Panc1 (cell line): ENCODE results near the gene ZDHHC14. TPM values are rescaled to one million over a fixed set of nuclear protein-coding genes. Genes with fewer than 3 reads are reported as not detected.

Experiments used
- ATAC-seq: fragments of 200-7000 bp; cut with Tn5 transposase; 2 replicates; pipeline ENCODE4 v1.9.1; 2020; ENCODE audit warnings: mild to moderate bottlenecking, moderate library complexity
- BruUV-seq: library from RNA; stranded (reverse); fragments of 400-500 nt; replicated peaks from 2 replicates; lab custom pipeline; 2021; lab: Mats Ljungman, UMichigan
- CTCF ChIA-PET: fragments of 300-600 bp; sonication (Branson Sonifier 250); formaldehyde crosslinking; loops from one replicate; lab custom pipeline; 2022; ENCODE audit warnings: antibody characterized with exemption; lab: Charles Lee
- POLR2A ChIA-PET: fragments of 300-600 bp; sonication (Branson Sonifier 250); formaldehyde crosslinking; loops from one replicate; lab custom pipeline; 2022; ENCODE audit warnings: antibody characterized with exemption; lab: Charles Lee
- DNase-seq: peaks from one replicate; pipeline ENCODE4 v3.0.0-alpha.2; 2010; ENCODE audit warnings: low read depth, low spot score
- H3K27ac ChIP-seq: 2 replicates; pipeline ENCODE4 v1.5.1; 2011; ENCODE audit warnings: mild to moderate bottlenecking, low read length, inconsistent platforms
- H3K27me3 ChIP-seq: fragments of 200-500 bp; sonication (Bioruptor generic); 2 replicates; pipeline ENCODE4 v1.6.0; 2014; ENCODE audit warnings: low read length, inconsistent platforms; ENCODE audit not compliant: control insufficient read depth, insufficient read depth
- H3K36me3 ChIP-seq: fragments of 200-500 bp; sonication (Bioruptor generic); 2 replicates; pipeline ENCODE4 v1.5.1; 2014; ENCODE audit warnings: inconsistent platforms, mild to moderate bottlenecking, low read length, moderate library complexity; ENCODE audit not compliant: control insufficient read depth, insufficient read depth
- H3K4me1 ChIP-seq: 2 replicates; pipeline ENCODE4 v1.5.1; 2011; ENCODE audit warnings: inconsistent platforms, mild to moderate bottlenecking, low read length, moderate library complexity; ENCODE audit not compliant: control insufficient read depth, insufficient read depth
- H3K4me3 ChIP-seq, 2 experiments: 2 replicates each; pipeline ENCODE4 v1.5.1; 2011 to 2012; ENCODE audit warnings: low read depth in 2 of 2, low read length in 2 of 2, mild to moderate bottlenecking in 2 of 2, inconsistent platforms in 1 of 2, moderate library complexity in 1 of 2
- H3K9me3 ChIP-seq: fragments of 200-500 bp; sonication (Bioruptor generic); 2 replicates; pipeline ENCODE4 v1.5.1; 2014; ENCODE audit warnings: low read depth, mild to moderate bottlenecking, inconsistent platforms, low read length, moderate library complexity; ENCODE audit not compliant: control insufficient read depth, insufficient read depth
- CTCF ChIP-seq: fragments of 450-650 bp; IDR thresholded peaks from 2 replicates; pipeline ENCODE4 v1.5.1; 2017; ENCODE audit warnings: mild to moderate bottlenecking
- POLR2AphosphoS5 ChIP-seq: IDR thresholded peaks from 2 replicates; pipeline ENCODE4 v1.6.1; 2012; ENCODE audit warnings: mild to moderate bottlenecking, low read depth, low read length, moderate library complexity
- REST ChIP-seq, 2 experiments: IDR thresholded peaks; 2 replicates each; pipeline ENCODE4 v1.6.1; 2011 to 2012; ENCODE audit warnings: low read depth in 2 of 2, control low read depth in 1 of 2, low read length in 1 of 2, mild to moderate bottlenecking in 1 of 2, moderate library complexity in 1 of 2; ENCODE audit not compliant: insufficient read depth in 1 of 2
- SIN3A ChIP-seq: IDR thresholded peaks from 2 replicates; pipeline ENCODE4 v1.6.1; 2012; ENCODE audit warnings: low read depth, mild to moderate bottlenecking, low read length, moderate library complexity, borderline replicate concordance; ENCODE audit not compliant: insufficient read depth
- TCF7L2 ChIP-seq: IDR thresholded peaks from 2 replicates; pipeline ENCODE4 v1.6.1; 2011; ENCODE audit warnings: mild to moderate bottlenecking, low read depth, low read length, inconsistent platforms
- in situ Hi-C: cut with HindIII; loops from 2 replicates; pipeline ENCODE4 v1.10.0; 2016; ENCODE audit warnings: low sequenced_read_pairs, low pct_unique_long_range_greater_than_20kb
- intact Hi-C: fragments of 100-400 bp; cut with micrococcal nuclease; formaldehyde crosslinking; loops from one replicate; pipeline ENCODE4 v1.10.0; 2022; ENCODE audit not compliant: unreplicated experiment
- total RNA-seq: library from RNA; stranded (reverse); gene quantifications from one replicate; pipeline ENCODE4 v1.2.1, GENCODE V29; 2021; ENCODE audit not compliant: unreplicated experiment

Gene ZDHHC14
- total RNA-seq, 1 experiment from 2014 or later, result 19.9 TPM

- ATAC-seq (no peak), DNase-seq (no peak)
- ChIA-PET POLR2A (no interaction called here), CTCF (no interaction called here)
- H3K36me3 ChIP-seq, result no peaks in the 10 kb centered on the region
- in situ Hi-C loops, result no loop called here
- H3K27ac ChIP-seq, result no peak overlapping the region
- BruUV-seq, result no TSS peak
- TF ChIP-seq POLR2AphosphoS5 (no peak), SIN3A (no peak), TCF7L2 (no peak), REST (IDR thresholded peaks at IDR 0.05; ENCODE audit: insufficient read depth in 1 of 2, low read depth in 2 of 2, low read length in 1 of 2) (no peak), CTCF (no peak)
- no peaks in the 10 kb centered on the region for H3K27me3 ChIP-seq
- intact Hi-C loops, result loop anchor here (10.0 kb wide), 1 partner anchor 206 kb away; no protein-coding TSS in a partner anchor
- peaks cover 3% of the 10 kb centered on the region; the same call in 1 of the 2 replicates for H3K4me1 ChIP-seq
- H3K4me3 ChIP-seq, result no peak overlapping the region
- H3K9me3 ChIP-seq, result peaks cover 31% of the 10 kb centered on the region
Measured at GRCh38 chr6:157388924-157389323, 7.9 kb downstream of the ZDHHC14 start.

- no peaks in the 10 kb centered on the region for H3K36me3 ChIP-seq
- ChIA-PET POLR2A (interaction anchor here (0.6 kb wide), 1 partner anchor 193 kb away, joined by 3 read pairs; no protein-coding TSS in a partner anchor), CTCF (no interaction called here)
- in situ Hi-C loops, result no loop called here
- DNase-seq (no peak), ATAC-seq (no peak)
- H3K27ac ChIP-seq, result no peak overlapping the region
- no TSS peak for BruUV-seq
- H3K9me3 ChIP-seq, result peaks cover 31% of the 10 kb centered on the region
- TF ChIP-seq TCF7L2 (no peak), CTCF (no peak), SIN3A (no peak)
- no peak overlapping the region for H3K4me3 ChIP-seq
- intact Hi-C loops, result no loop called here
- H3K4me1 ChIP-seq, result no peaks in the 10 kb centered on the region
- no peaks in the 10 kb centered on the region for H3K27me3 ChIP-seq
Measured at GRCh38 chr6:157390273-157391060, 9.5 kb downstream of the ZDHHC14 start.
